SU-DHL-6 (cell line): ENCODE data around the gene GLDN.
"Not testable (repeated sequence)": the region's sequence is repeated elsewhere in the genome, so short reads cannot be mapped to it uniquely, and the experiment has no call there.

Experiments used
- H2AFZ ChIP-seq: fragments of 200-600 bp; sonication (generic); 2 replicates; pipeline ENCODE4 v1.6.1; 2014; ENCODE audit warnings: low read depth, mild to moderate bottlenecking, moderate library complexity, mixed read lengths, antibody characterized with exemption, low read length; ENCODE audit not compliant: severe bottlenecking
- H3F3A ChIP-seq: fragments of 200-600 bp; shearing (Covaris generic); 2 replicates; pipeline ENCODE4 v1.6.0; 2016; ENCODE audit warnings: antibody characterized with exemption, mild to moderate bottlenecking; ENCODE audit not compliant: insufficient read depth
- H3K27ac ChIP-seq: fragments of 200-600 bp; sonication (generic); 2 replicates; pipeline ENCODE4 v1.5.1; 2016; ENCODE audit warnings: low read depth, mild to moderate bottlenecking, low read length, moderate library complexity, mixed read lengths
- H3K27me3 ChIP-seq: fragments of 200-600 bp; sonication (generic), shearing (Covaris generic); 2 replicates; pipeline ENCODE4 v1.6.0; 2014; ENCODE audit warnings: mild to moderate bottlenecking, low read length
- H3K36me3 ChIP-seq: fragments of 200-600 bp; sonication (generic); 2 replicates; pipeline ENCODE4 v1.6.1; 2014; ENCODE audit warnings: mild to moderate bottlenecking, low read length, mixed read lengths
- H3K4me2 ChIP-seq: fragments of 300-600, 200-600 bp; shearing (Covaris generic), sonication (generic); 2 replicates; pipeline ENCODE4 v1.6.0; 2014; ENCODE audit warnings: low read length, low read depth, mild to moderate bottlenecking; ENCODE audit not compliant: poor library complexity, severe bottlenecking
- H3K4me3 ChIP-seq: fragments of 200-600 bp; sonication (generic); 2 replicates; pipeline ENCODE4 v1.5.1; 2014; ENCODE audit warnings: antibody characterized with exemption, low read length, mild to moderate bottlenecking, mixed read lengths; ENCODE audit not compliant: insufficient read depth, poor library complexity, severe bottlenecking
- H3K79me2 ChIP-seq: fragments of 200-600 bp; sonication (generic); 2 replicates; pipeline ENCODE4 v1.6.1; 2014; ENCODE audit warnings: mild to moderate bottlenecking, low read length, moderate library complexity; ENCODE audit not compliant: insufficient read depth
- H3K9ac ChIP-seq: fragments of 200-600 bp; sonication (generic); 2 replicates; pipeline ENCODE4 v1.7.0; 2014; ENCODE audit warnings: mild to moderate bottlenecking, low read length
- H3K9me2 ChIP-seq: fragments of 200-600 bp; sonication (generic); replicated peaks from 2 replicates; pipeline ENCODE4 v1.6.1; 2014; ENCODE audit warnings: low read length; ENCODE audit not compliant: insufficient read depth
- H3K9me3 ChIP-seq: fragments of 200-600 bp; sonication (generic); 2 replicates; pipeline ENCODE4 v1.6.1; 2014; ENCODE audit warnings: low read length, mixed read lengths; ENCODE audit not compliant: insufficient read depth
- H4K20me1 ChIP-seq: fragments of 200-600 bp; sonication (generic); 2 replicates; pipeline ENCODE4 v1.6.1; 2014; ENCODE audit warnings: low read depth, mild to moderate bottlenecking, antibody characterized with exemption, low read length, moderate library complexity, mixed read lengths
- CTCF ChIP-seq: fragments of 200-600 bp; sonication (generic); IDR thresholded peaks from one replicate; pipeline ENCODE4 v1.5.1; 2017; ENCODE audit warnings: antibody characterized with exemption, mild to moderate bottlenecking, low read length, moderate library complexity; ENCODE audit not compliant: insufficient read depth, poor library complexity, severe bottlenecking
- EZH2phosphoT487 ChIP-seq: fragments of 200-600 bp; sonication (generic), shearing (Covaris generic); conservative IDR thresholded peaks from 2 replicates; pipeline ENCODE4 v1.6.1; 2018; ENCODE audit warnings: mild to moderate bottlenecking, antibody characterized with exemption, low read length, moderate library complexity, mixed read lengths

GLDN gene

DNA sequence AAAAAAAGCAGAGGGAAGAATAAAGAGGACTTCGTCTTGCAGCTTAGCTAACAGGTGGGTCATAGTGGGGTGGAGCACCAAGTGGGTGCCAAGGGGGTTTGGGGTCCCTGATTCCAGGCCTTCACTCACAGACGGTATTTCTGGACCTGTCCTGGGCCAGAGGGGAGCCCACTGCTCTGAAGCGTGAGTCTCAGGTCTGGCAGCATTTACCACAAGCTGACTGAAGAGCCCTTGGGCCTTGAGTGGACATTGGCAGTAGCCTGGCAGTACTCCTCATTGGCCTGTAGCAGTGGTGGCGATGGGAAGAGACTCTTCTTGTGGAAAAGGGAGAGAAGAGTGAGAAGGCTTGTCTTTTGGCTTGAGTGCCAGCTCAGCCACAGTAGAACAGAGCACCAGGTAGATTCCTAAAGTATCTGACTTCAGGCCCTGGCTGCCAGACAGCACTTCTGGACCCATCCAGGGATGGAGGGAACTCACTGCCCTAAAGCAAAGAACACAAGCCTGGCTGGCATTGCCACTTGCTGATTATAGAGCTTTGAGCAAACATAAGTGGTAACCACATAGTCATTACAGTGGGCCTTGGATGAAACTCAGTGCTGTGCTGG, 72.9 kb downstream of the GLDN start:
- Histone ChIP-seq H3K27ac (no peak overlapping the region), H4K20me1 (no peaks in the 10 kb centered on the region), H3F3A (no peaks in the 10 kb centered on the region), H2AFZ (no peak overlapping the region), H3K9me3 (no peaks in the 10 kb centered on the region), H3K9ac (no peak overlapping the region), H3K36me3 (no peaks in the 10 kb centered on the region), H3K27me3 (no peaks in the 10 kb centered on the region), H3K4me2 (no peak overlapping the region), H3K4me3 (no peak overlapping the region), H3K79me2 (no peaks in the 10 kb centered on the region), H3K9me2 (no peaks in the 10 kb centered on the region)
- TF ChIP-seq EZH2phosphoT487, result no peak
- no peak for TF ChIP-seq CTCF

DNA sequence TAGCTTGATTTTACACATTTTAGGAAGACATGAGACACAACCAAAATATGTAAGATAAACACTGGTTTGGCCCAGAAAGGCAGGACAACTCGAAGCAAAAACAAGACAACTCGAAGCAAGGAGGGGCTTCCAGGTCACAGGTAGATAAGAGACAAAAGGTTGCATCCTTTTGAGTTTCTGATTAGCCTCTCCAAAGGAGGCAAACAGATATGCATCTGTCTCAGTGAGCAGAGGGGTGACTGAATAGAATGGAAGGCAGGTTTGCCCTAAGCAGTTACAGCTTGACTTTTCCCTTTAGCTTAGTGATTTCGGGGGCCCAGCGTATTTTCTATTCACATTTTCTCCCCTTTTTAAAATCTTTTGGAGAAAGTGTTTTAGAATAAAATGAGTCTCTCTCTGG, 74.7 kb downstream of the GLDN start:
- H3K9me3 ChIP-seq, result no peaks in the 10 kb centered on the region
- H4K20me1 ChIP-seq, result no peaks in the 10 kb centered on the region
- TF ChIP-seq CTCF (no peak), EZH2phosphoT487 (no peak)
- no peak overlapping the region for H3K4me3 ChIP-seq
- H3K36me3 ChIP-seq, result no peaks in the 10 kb centered on the region
- H3K79me2 ChIP-seq, result no peaks in the 10 kb centered on the region
- no peak overlapping the region for H3K27ac ChIP-seq
- H3K9me2 ChIP-seq, result no peaks in the 10 kb centered on the region
- no peaks in the 10 kb centered on the region for H3F3A ChIP-seq
- H3K9ac ChIP-seq, result no peak overlapping the region
- no peak overlapping the region for H3K4me2 ChIP-seq
- H2AFZ ChIP-seq, result no peak overlapping the region
- no peaks in the 10 kb centered on the region for H3K27me3 ChIP-seq

- H3K9me2 ChIP-seq, H3K27ac ChIP-seq, H2AFZ ChIP-seq, H3F3A ChIP-seq, H3K36me3 ChIP-seq, H3K9ac ChIP-seq, H4K20me1 ChIP-seq, H3K4me3 ChIP-seq, H3K27me3 ChIP-seq, H3K9me3 ChIP-seq, H3K4me2 ChIP-seq, H3K79me2 ChIP-seq: not testable (repeated sequence)
These were observed 81.6 kb downstream of the GLDN start for GRCh38 chr15:51423040-51423439.

DNA sequence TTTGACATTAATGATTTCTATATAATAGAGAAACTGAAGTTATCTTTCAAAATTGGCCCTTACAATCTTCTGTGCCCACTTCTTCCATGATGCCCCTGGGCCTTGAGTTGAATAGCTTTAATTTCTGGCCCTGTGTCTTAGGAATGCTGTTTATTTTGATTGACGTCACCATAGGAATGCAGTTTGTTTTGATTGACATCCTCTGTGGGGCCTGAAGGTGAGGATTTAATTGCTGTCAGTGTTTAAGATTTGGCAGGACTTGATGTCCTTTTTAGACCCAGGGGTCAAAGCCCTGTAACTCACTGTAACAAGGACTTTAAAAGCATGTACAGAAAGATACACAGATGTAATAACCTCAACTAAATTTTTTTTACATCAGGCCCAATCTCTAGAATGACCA, 83.3 kb downstream of the GLDN start:
- Histone ChIP-seq H3K36me3 (no peaks in the 10 kb centered on the region), H3K9ac (no peak overlapping the region), H3K4me3 (no peak overlapping the region), H3K4me2 (no peak overlapping the region), H3K27ac (no peak overlapping the region), H2AFZ (no peak overlapping the region), H3K79me2 (no peaks in the 10 kb centered on the region), H3K27me3 (no peaks in the 10 kb centered on the region), H3K9me2 (no peaks in the 10 kb centered on the region), H3F3A (no peaks in the 10 kb centered on the region), H3K9me3 (no peaks in the 10 kb centered on the region), H4K20me1 (no peaks in the 10 kb centered on the region)
- TF ChIP-seq EZH2phosphoT487 (no peak), CTCF (no peak)
